ENCODE measurements around the gene PRR22. TPM values are rescaled to one million over a fixed set of nuclear protein-coding genes. Genes with fewer than 3 reads are reported as not detected.

The PRR22 gene
- total RNA-seq, 2 experiments from 2014 or later = 6.1 to 10.5 TPM

- no peak overlapping the region for H2AFZ ChIP-seq (ENCODE audit: low read length)
- H3K4me3 ChIP-seq (ENCODE audit: low read depth, low read length, poor library complexity, severe bottlenecking) = no peak overlapping the region
- CTCF ChIA-PET (ENCODE audit: unreplicated experiment) = no interaction called here
- TF ChIP-seq, protein P1, sequence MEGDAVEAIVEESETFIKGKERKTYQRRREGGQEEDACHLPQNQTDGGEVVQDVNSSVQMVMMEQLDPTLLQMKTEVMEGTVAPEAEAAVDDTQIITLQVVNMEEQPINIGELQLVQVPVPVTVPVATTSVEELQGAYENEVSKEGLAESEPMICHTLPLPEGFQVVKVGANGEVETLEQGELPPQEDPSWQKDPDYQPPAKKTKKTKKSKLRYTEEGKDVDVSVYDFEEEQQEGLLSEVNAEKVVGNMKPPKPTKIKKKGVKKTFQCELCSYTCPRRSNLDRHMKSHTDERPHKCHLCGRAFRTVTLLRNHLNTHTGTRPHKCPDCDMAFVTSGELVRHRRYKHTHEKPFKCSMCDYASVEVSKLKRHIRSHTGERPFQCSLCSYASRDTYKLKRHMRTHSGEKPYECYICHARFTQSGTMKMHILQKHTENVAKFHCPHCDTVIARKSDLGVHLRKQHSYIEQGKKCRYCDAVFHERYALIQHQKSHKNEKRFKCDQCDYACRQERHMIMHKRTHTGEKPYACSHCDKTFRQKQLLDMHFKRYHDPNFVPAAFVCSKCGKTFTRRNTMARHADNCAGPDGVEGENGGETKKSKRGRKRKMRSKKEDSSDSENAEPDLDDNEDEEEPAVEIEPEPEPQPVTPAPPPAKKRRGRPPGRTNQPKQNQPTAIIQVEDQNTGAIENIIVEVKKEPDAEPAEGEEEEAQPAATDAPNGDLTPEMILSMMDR (conservative IDR thresholded peaks at IDR 0.05; ENCODE audit: low read length) = no peak
- no peak for TF ChIP-seq EZH2phosphoT487 (IDR thresholded peaks at IDR 0.05; ENCODE audit: borderline replicate concordance, low read depth, low read length)
- H3K27ac ChIP-seq (ENCODE audit: low read depth, low read length, poor library complexity, severe bottlenecking) = no peak overlapping the region
- intact Hi-C loops (cut with micrococcal nuclease; ENCODE audit: unreplicated experiment) = no loop called here
- no peaks in the 10 kb centered on the region for H3K9me2 ChIP-seq (ENCODE audit: insufficient read depth, low read length)
- peaks cover 20% of the 10 kb centered on the region for H3K4me1 ChIP-seq (ENCODE audit: insufficient read depth, low read length, poor library complexity, severe bottlenecking)
- H3K79me2 ChIP-seq (ENCODE audit: insufficient read depth, low read depth, low read length) = no peaks in the 10 kb centered on the region
- no peaks in the 10 kb centered on the region for H4K20me1 ChIP-seq (ENCODE audit: insufficient read depth, low read length)
- no TSS peak for BruUV-seq (replicated peaks)
- POLR2A ChIA-PET = no interaction called here
- DNase-seq (ENCODE audit: low spot score) = no peak
- H3K36me3 ChIP-seq (ENCODE audit: insufficient read depth, low read length) = no peaks in the 10 kb centered on the region
- no peaks in the 10 kb centered on the region for H3K9me3 ChIP-seq (ENCODE audit: low read length)
- H3K4me2 ChIP-seq (ENCODE audit: low read length) = no peak overlapping the region
Measured at GRCh38 chr19:5832061-5832460, 47.5 kb upstream of the PRR22 start.

DNA sequence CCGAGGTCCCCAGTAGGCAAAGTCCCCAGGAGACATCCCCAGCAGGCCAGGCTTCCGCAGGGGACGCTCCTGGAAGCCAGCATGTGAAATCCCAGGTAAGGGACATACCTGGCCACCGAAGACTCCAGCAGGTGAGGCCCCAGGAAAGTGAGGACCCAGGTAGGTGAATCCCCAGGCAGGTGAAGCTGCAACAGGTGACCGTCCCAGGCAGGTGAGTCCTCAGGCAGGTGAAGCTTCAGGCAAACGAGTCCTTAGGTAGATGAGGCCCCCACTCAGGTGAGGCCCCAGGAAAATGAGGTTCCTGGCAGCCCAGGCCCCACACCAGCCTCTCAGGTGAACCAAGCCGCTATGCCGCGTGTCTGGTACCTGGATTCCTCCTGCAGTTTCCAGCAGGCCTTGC, 46.6 kb upstream of the PRR22 start:
- intact Hi-C loops (cut with micrococcal nuclease; ENCODE audit: unreplicated experiment) = no loop called here
- Histone ChIP-seq H3K27ac (ENCODE audit: low read depth, low read length, poor library complexity, severe bottlenecking) (no peak overlapping the region), H3K79me2 (ENCODE audit: insufficient read depth, low read depth, low read length) (no peaks in the 10 kb centered on the region), H3K9me3 (ENCODE audit: low read length) (no peaks in the 10 kb centered on the region), H3K4me2 (ENCODE audit: low read length) (no peak overlapping the region), H3K4me1 (ENCODE audit: insufficient read depth, low read length, poor library complexity, severe bottlenecking) (peaks cover 29% of the 10 kb centered on the region), H4K20me1 (ENCODE audit: insufficient read depth, low read length) (no peaks in the 10 kb centered on the region), H3K36me3 (ENCODE audit: insufficient read depth, low read length) (no peaks in the 10 kb centered on the region), H3K4me3 (ENCODE audit: low read depth, low read length, poor library complexity, severe bottlenecking) (no peak overlapping the region), H3K9me2 (ENCODE audit: insufficient read depth, low read length) (no peaks in the 10 kb centered on the region), H2AFZ (ENCODE audit: low read length) (no peak overlapping the region)
- no peak for DNase-seq (ENCODE audit: low spot score)
- CTCF ChIA-PET (ENCODE audit: unreplicated experiment) = no interaction called here
- no TSS peak for BruUV-seq (replicated peaks)
- POLR2A ChIA-PET = no interaction called here
- TF ChIP-seq, protein P1 (conservative IDR thresholded peaks at IDR 0.05; ENCODE audit: low read length) = no peak
- TF ChIP-seq EZH2phosphoT487 (IDR thresholded peaks at IDR 0.05; ENCODE audit: borderline replicate concordance, low read depth, low read length) = no peak

- Histone ChIP-seq H3K4me2 (ENCODE audit: low read length) (peak overlapping the region; percentile 95), H3K9me3 (ENCODE audit: low read length) (no peaks in the 10 kb centered on the region), H2AFZ (ENCODE audit: low read length) (no peak overlapping the region), H4K20me1 (ENCODE audit: insufficient read depth, low read length) (no peaks in the 10 kb centered on the region), H3K79me2 (ENCODE audit: insufficient read depth, low read depth, low read length) (no peaks in the 10 kb centered on the region), H3K9me2 (ENCODE audit: insufficient read depth, low read length) (no peaks in the 10 kb centered on the region), H3K27ac (ENCODE audit: low read depth, low read length, poor library complexity, severe bottlenecking) (no peak overlapping the region), H3K4me3 (ENCODE audit: low read depth, low read length, poor library complexity, severe bottlenecking) (peak overlapping the region; percentile 72), H3K4me1 (ENCODE audit: insufficient read depth, low read length, poor library complexity, severe bottlenecking) (peaks cover 37% of the 10 kb centered on the region), H3K36me3 (ENCODE audit: insufficient read depth, low read length) (no peaks in the 10 kb centered on the region)
- TF ChIP-seq, protein P1 (conservative IDR thresholded peaks at IDR 0.05; ENCODE audit: low read length) = no peak
- TF ChIP-seq EZH2phosphoT487 (IDR thresholded peaks at IDR 0.05; ENCODE audit: borderline replicate concordance, low read depth, low read length) = no peak
- ChIA-PET POLR2A (interaction anchor here (0.6 to 2.3 kb wide), 4 partner anchors 15 to 149 kb away, joined by 3 to 11 read pairs (median 4); partner anchors contain the start of genes RANBP3 and VMAC), CTCF (ENCODE audit: unreplicated experiment) (interaction anchor here (1.0 kb wide), 1 partner anchor 26 kb away, joined by 3 read pairs; no protein-coding TSS in a partner anchor)
- BruUV-seq (replicated peaks) = no TSS peak
- no peak for DNase-seq (ENCODE audit: low spot score)
- intact Hi-C loops (cut with micrococcal nuclease; ENCODE audit: unreplicated experiment) = no loop called here
Measured at GRCh38 chr19:5829567-5830310, 45.2 kb upstream of the PRR22 start.
